IMR-90 (cell line): ENCODE results near the gene CD101.

Experiments used
- BHLHE40 ChIP-seq: fragments of 150-350 bp; IDR thresholded peaks from 2 replicates; pipeline ENCODE4 v1.6.1; 2016; ENCODE audit warnings: mild to moderate bottlenecking, low read depth, low read length
- MAFK ChIP-seq: IDR thresholded peaks from 2 replicates; pipeline ENCODE4 v1.6.1; 2012; ENCODE audit warnings: low read depth, low read length, improper control_type of control experiment
- MXI1 ChIP-seq: IDR thresholded peaks from 2 replicates; pipeline ENCODE4 v1.6.1; 2012; ENCODE audit warnings: low read depth, mild to moderate bottlenecking, low read length, moderate library complexity, borderline replicate concordance
- NFE2L2 ChIP-seq: fragments of 150-350 bp; IDR thresholded peaks from 2 replicates; pipeline ENCODE4 v1.6.1; 2016; ENCODE audit warnings: low read depth, mild to moderate bottlenecking, low read length
- POLR2A ChIP-seq: IDR thresholded peaks from 2 replicates; pipeline ENCODE4 v1.6.1; 2012; ENCODE audit warnings: mild to moderate bottlenecking, low read depth, low read length
- RAD21 ChIP-seq: IDR thresholded peaks from 2 replicates; pipeline ENCODE4 v1.6.1; 2012; ENCODE audit warnings: low read length, improper control_type of control experiment
- RFX5 ChIP-seq: IDR thresholded peaks from 2 replicates; pipeline ENCODE4 v1.8.0; 2012; ENCODE audit warnings: low read depth, mild to moderate bottlenecking, low read length, moderate library complexity
- SMC3 ChIP-seq: fragments of 150-350 bp; IDR thresholded peaks from 2 replicates; pipeline ENCODE4 v1.6.1; 2016; ENCODE audit warnings: low read depth, mild to moderate bottlenecking, antibody characterized with exemption, low read length, moderate library complexity
- TF ChIP-seq, protein P1 (sequence below): conservative IDR thresholded peaks from 2 replicates; pipeline ENCODE4 v1.5.1; 2012; ENCODE audit warnings: mild to moderate bottlenecking, low read depth, low read length, improper control_type of control experiment
- TF ChIP-seq, protein P2 (sequence below): fragments of 150-350 bp; IDR thresholded peaks from 2 replicates; pipeline ENCODE4 v1.6.1; 2016; ENCODE audit warnings: low read depth, mild to moderate bottlenecking, low read length, moderate library complexity, borderline replicate concordance
- TF ChIP-seq, protein P3 (sequence below): fragments of 150-350 bp; IDR thresholded peaks from 2 replicates; pipeline ENCODE4 v1.6.1; 2017; ENCODE audit warnings: mild to moderate bottlenecking, antibody characterized with exemption, low read length, low read depth

DNA sequence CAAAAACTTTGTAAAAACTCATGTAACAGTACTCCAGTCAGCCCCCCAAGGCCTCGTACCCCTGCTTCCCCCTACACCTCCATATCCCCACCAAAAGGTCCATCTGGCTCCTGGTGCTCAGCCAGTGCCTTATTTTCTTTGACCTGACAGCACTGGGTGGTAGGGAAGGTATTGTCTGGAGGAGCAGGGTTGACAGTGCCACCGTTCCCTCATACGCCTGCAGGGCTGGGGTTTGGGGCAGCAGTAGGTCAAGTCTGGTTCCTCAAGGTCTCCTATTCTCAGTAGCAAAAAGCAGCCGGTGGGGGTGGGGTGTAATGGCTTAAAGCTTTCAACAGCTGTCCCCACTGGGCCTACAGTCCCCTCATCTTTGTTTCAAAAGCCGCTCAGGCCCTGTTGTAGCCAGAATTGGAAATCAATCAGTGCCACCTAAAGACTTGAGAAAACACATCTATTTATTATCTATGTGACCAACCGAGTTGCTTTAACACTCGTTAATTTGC lies 33.3 kb downstream of the CD101 start:
- TF ChIP-seq, protein P1, sequence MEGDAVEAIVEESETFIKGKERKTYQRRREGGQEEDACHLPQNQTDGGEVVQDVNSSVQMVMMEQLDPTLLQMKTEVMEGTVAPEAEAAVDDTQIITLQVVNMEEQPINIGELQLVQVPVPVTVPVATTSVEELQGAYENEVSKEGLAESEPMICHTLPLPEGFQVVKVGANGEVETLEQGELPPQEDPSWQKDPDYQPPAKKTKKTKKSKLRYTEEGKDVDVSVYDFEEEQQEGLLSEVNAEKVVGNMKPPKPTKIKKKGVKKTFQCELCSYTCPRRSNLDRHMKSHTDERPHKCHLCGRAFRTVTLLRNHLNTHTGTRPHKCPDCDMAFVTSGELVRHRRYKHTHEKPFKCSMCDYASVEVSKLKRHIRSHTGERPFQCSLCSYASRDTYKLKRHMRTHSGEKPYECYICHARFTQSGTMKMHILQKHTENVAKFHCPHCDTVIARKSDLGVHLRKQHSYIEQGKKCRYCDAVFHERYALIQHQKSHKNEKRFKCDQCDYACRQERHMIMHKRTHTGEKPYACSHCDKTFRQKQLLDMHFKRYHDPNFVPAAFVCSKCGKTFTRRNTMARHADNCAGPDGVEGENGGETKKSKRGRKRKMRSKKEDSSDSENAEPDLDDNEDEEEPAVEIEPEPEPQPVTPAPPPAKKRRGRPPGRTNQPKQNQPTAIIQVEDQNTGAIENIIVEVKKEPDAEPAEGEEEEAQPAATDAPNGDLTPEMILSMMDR: no peak
- no peak for TF ChIP-seq RAD21
- no peak for TF ChIP-seq POLR2A
- no peak for TF ChIP-seq BHLHE40
- no peak for TF ChIP-seq RFX5
- TF ChIP-seq, protein P2, sequence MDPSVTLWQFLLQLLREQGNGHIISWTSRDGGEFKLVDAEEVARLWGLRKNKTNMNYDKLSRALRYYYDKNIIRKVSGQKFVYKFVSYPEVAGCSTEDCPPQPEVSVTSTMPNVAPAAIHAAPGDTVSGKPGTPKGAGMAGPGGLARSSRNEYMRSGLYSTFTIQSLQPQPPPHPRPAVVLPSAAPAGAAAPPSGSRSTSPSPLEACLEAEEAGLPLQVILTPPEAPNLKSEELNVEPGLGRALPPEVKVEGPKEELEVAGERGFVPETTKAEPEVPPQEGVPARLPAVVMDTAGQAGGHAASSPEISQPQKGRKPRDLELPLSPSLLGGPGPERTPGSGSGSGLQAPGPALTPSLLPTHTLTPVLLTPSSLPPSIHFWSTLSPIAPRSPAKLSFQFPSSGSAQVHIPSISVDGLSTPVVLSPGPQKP: no peak
- TF ChIP-seq MAFK: no peak
- no peak for TF ChIP-seq NFE2L2
- TF ChIP-seq MXI1: no peak
- TF ChIP-seq, protein P3, sequence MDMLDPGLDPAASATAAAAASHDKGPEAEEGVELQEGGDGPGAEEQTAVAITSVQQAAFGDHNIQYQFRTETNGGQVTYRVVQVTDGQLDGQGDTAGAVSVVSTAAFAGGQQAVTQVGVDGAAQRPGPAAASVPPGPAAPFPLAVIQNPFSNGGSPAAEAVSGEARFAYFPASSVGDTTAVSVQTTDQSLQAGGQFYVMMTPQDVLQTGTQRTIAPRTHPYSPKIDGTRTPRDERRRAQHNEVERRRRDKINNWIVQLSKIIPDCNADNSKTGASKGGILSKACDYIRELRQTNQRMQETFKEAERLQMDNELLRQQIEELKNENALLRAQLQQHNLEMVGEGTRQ: no peak
- no peak for TF ChIP-seq SMC3
